Endodermal cell (in vitro differentiated cells): ENCODE measurements around the gene TCP1. TPM values are rescaled to one million over a fixed set of nuclear protein-coding genes. Genes with fewer than 3 reads are reported as not detected.
"Not testable (repeated sequence)": the region's sequence is repeated elsewhere in the genome, so short reads cannot be mapped to it uniquely, and the experiment has no call there.

Experiments
- DNase-seq: peaks from one replicate; pipeline ENCODE4 v3.0.0-alpha.2; 2017
- H3K27ac ChIP-seq: 2 replicates; pipeline ENCODE4 v1.5.1; 2013; ENCODE audit warnings: mild to moderate bottlenecking, low read depth, low read length, moderate library complexity
- H3K27me3 ChIP-seq: 2 replicates; pipeline ENCODE4 v1.6.1; 2013; ENCODE audit warnings: mild to moderate bottlenecking, low read length, moderate library complexity; ENCODE audit not compliant: insufficient read depth, control insufficient read depth, poor library complexity, severe bottlenecking
- H3K36me3 ChIP-seq: 2 replicates; pipeline ENCODE4 v1.7.0; 2013; ENCODE audit warnings: mild to moderate bottlenecking, low read length, moderate library complexity; ENCODE audit not compliant: control insufficient read depth, insufficient read depth
- H3K4me1 ChIP-seq: one replicate; pipeline ENCODE4 v1.7.0; 2013; ENCODE audit warnings: low read length; ENCODE audit not compliant: control insufficient read depth, insufficient read depth
- H3K4me3 ChIP-seq: 2 replicates; pipeline ENCODE4 v1.5.1; 2013; ENCODE audit warnings: mild to moderate bottlenecking, low read length, moderate library complexity
- H3K9ac ChIP-seq: 2 replicates; pipeline ENCODE4 v1.6.1; 2013; ENCODE audit warnings: mild to moderate bottlenecking, low read length, moderate library complexity; ENCODE audit not compliant: poor library complexity, severe bottlenecking; ENCODE audit errors: extremely low read depth
- H3K9me3 ChIP-seq: 2 replicates; pipeline ENCODE4 v1.6.1; 2013; ENCODE audit warnings: mild to moderate bottlenecking, low read length, moderate library complexity; ENCODE audit not compliant: control insufficient read depth
- H3K27ac Mint-ChIP-seq: 2 replicates; pipeline ENCODE4 v1.8.0; 2020; ENCODE audit warnings: mixed read lengths
- H3K27me3 Mint-ChIP-seq: 2 replicates; pipeline ENCODE4 v1.8.0; 2021; ENCODE audit warnings: mild to moderate bottlenecking, mixed read lengths; ENCODE audit not compliant: insufficient read depth
- H3K36me3 Mint-ChIP-seq: 2 replicates; pipeline ENCODE4 v1.8.0; 2020; ENCODE audit warnings: low read depth, mixed read lengths
- H3K4me1 Mint-ChIP-seq: 2 replicates; pipeline ENCODE4 v1.8.0; 2020; ENCODE audit warnings: mixed read lengths
- H3K4me3 Mint-ChIP-seq: 2 replicates; pipeline ENCODE4 v1.8.0; 2020; ENCODE audit warnings: mild to moderate bottlenecking, moderate library complexity, mixed read lengths
- H3K9me3 Mint-ChIP-seq: 2 replicates; pipeline ENCODE4 v1.8.0; 2020; ENCODE audit warnings: mild to moderate bottlenecking, mixed read lengths
- WGBS, 2 experiments: methylation state at CpG; one replicate each; pipeline versions ENCODE4 v1.1.5 to v1.1.7; 2013; ENCODE audit warnings: missing lambda C conversion rate in 2 of 2, mixed read lengths in 1 of 2; ENCODE audit not compliant: insufficient coverage in 1 of 2, insufficient read length in 1 of 2; 5-methylcytosine and 5-hydroxymethylcytosine counted together
- total RNA-seq, 2 donors: library from RNA; stranded (reverse); fragmentation: NEBNext Ultra II Directional in 1 of 2; extraction: Animal tissue kit (Norgen Biotek cat#: 25700) in 1 of 2; gene quantifications; 2 replicates in 1 of 2; 3 replicates in 1 of 2; pipeline ENCODE4 v1.2.1, GENCODE V29; 2021
- TF ChIP-seq, protein P1 (sequence below): fragments of 200-600 bp; sonication (generic); conservative IDR thresholded peaks from 2 replicates; pipeline ENCODE4 v1.5.0; 2021; ENCODE audit warnings: antibody characterized with exemption, mild to moderate bottlenecking

Gene TCP1
- total RNA-seq, 2 donors from 2014 or later, result 241 to 246 TPM

DNA sequence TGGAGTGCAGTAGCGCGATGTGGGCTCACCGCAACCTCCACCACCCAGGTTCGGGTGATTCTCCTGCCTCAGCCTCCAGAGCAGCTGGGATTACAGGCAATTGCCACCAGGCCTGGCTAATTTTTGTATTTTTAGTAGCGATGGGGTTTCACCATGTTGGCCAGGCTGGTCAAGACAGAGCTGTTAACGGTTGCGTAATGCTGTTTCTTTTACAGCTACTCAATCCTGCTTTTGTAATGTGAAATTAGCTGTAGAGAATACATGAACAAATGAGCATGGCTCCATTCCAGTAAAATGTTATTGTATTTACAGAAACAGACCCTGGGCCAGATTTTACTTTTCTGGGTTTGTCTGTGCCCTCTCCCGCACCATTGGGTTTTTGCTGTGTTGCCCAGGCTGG lies 12.5 kb upstream of the TCP1 start:
- Mint-ChIP-seq H3K27ac (no peak overlapping the region), H3K4me1 (peaks cover 20% of the 10 kb centered on the region), H3K36me3 (peaks cover 21% of the 10 kb centered on the region), H3K4me3 (no peak overlapping the region), H3K9me3 (no peaks in the 10 kb centered on the region), H3K27me3 (peaks cover 4% of the 10 kb centered on the region)
- Histone ChIP-seq H3K4me1 (peaks cover 10% of the 10 kb centered on the region), H3K27me3 (peaks cover 6% of the 10 kb centered on the region), H3K36me3 (peaks cover 21% of the 10 kb centered on the region), H3K4me3 (no peak overlapping the region), H3K9me3 (no peaks in the 10 kb centered on the region), H3K9ac (no peak overlapping the region), H3K27ac (no peak overlapping the region)
- TF ChIP-seq, protein P1, sequence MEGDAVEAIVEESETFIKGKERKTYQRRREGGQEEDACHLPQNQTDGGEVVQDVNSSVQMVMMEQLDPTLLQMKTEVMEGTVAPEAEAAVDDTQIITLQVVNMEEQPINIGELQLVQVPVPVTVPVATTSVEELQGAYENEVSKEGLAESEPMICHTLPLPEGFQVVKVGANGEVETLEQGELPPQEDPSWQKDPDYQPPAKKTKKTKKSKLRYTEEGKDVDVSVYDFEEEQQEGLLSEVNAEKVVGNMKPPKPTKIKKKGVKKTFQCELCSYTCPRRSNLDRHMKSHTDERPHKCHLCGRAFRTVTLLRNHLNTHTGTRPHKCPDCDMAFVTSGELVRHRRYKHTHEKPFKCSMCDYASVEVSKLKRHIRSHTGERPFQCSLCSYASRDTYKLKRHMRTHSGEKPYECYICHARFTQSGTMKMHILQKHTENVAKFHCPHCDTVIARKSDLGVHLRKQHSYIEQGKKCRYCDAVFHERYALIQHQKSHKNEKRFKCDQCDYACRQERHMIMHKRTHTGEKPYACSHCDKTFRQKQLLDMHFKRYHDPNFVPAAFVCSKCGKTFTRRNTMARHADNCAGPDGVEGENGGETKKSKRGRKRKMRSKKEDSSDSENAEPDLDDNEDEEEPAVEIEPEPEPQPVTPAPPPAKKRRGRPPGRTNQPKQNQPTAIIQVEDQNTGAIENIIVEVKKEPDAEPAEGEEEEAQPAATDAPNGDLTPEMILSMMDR, result no peak
- no peak for DNase-seq
- 90 to 91% methylated on average over 2 to 8 of the region's 8 CpGs for WGBS, 2 experiments

DNA sequence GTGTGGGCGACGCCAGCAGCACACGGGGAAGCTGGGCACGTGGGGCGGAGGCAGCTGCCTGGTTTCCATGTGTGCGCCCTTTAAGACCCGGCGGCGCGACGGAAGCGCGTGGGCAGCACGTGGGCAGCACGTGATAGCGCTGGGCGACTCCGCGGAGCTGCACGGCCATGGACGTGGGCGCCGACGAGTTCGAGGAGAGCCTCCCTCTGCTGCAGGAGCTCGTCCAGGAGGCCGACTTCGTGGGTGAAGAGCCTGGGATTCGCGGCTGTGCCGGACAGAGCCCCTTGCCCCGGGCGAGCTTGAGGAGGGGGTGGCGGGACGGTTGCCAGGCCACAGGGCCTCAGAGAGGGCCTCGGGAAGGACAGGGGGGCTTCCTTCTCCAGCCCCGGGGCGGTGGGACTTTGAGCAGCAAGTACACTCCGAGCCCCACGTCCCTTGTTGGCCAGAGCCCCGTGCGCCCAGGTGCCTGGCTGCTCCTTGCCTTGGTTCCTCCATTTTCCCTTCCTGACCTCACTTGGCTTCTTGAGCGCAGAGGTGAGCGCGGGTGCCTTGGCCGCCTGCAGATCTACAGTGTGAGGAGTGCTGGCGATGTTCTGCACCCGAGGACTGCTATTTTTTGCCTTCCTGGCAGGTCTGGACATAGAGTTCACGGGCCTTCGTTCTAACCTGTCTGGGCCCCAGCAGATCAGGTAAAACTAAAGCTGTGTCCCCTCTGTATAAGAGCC lies 10.9 kb upstream of the TCP1 start, which contains the start of gene PNLDC1:
TSS of gene PNLDC1 (plus strand) at position 136 of the 725 bp plus-strand sequence. CDS start at position 168, 32 bp downstream.
- H3K27ac Mint-ChIP-seq, result no peak within 1 kb of the TSS
- Histone ChIP-seq H3K27me3 (peaks cover 6% of the 10 kb centered on the region), H3K9me3 (no peaks in the 10 kb centered on the region), H3K9ac (no peak within 1 kb of the TSS), H3K4me1 (no peaks in the 10 kb centered on the region), H3K4me3 (no peak within 1 kb of the TSS), H3K36me3 (peaks cover 33% of the 10 kb centered on the region), H3K27ac (no peak within 1 kb of the TSS)
- H3K27me3 Mint-ChIP-seq, result peaks cover 4% of the 10 kb centered on the region
- TF ChIP-seq, protein P1, result no peak
- no peak for DNase-seq
- 93 to 94% methylated on average over 37 to 50 of the region's 50 CpGs for WGBS, 2 experiments
- no peaks in the 10 kb centered on the region for H3K9me3 Mint-ChIP-seq
- peaks cover 8% of the 10 kb centered on the region for H3K4me1 Mint-ChIP-seq
- H3K36me3 Mint-ChIP-seq, result peaks cover 29% of the 10 kb centered on the region
- no peak within 1 kb of the TSS for H3K4me3 Mint-ChIP-seq

DNA sequence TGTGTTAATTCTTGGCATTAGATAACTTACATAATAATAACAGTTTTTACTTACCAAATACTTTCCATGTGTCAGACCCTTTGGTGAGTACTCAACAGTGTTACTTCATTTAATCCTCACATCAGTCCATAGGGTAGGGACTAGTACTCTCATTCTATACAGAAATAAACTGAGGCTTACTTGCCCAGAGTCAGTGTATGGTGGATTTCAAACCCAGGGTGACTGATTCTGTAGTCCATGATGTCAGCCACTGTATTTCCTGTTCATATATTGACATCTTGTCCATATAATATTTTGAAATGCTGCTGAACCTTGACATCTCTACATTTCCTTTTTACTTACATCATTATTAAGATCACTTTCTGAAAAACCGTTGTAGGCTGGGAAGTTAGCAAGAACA lies 8.2 kb upstream of the TCP1 start:
- Histone ChIP-seq H3K4me1 (no peaks in the 10 kb centered on the region), H3K36me3 (peaks cover 51% of the 10 kb centered on the region), H3K9me3 (no peaks in the 10 kb centered on the region), H3K4me3 (no peak overlapping the region), H3K27me3 (no peaks in the 10 kb centered on the region), H3K27ac (no peak overlapping the region), H3K9ac (no peak overlapping the region)
- no peak overlapping the region for H3K27ac Mint-ChIP-seq
- TF ChIP-seq, protein P1, result no peak
- H3K27me3 Mint-ChIP-seq, result no peaks in the 10 kb centered on the region
- peaks cover 50% of the 10 kb centered on the region for H3K36me3 Mint-ChIP-seq
- no peaks in the 10 kb centered on the region for H3K9me3 Mint-ChIP-seq
- no peak overlapping the region for H3K4me3 Mint-ChIP-seq
- DNase-seq, result no peak
- peaks cover 11% of the 10 kb centered on the region for H3K4me1 Mint-ChIP-seq
- 0% methylated on average over 1 of the region's 1 CpG; no CpG with 5 or more reads in 1 of the 2 experiments for WGBS, 2 experiments

DNA sequence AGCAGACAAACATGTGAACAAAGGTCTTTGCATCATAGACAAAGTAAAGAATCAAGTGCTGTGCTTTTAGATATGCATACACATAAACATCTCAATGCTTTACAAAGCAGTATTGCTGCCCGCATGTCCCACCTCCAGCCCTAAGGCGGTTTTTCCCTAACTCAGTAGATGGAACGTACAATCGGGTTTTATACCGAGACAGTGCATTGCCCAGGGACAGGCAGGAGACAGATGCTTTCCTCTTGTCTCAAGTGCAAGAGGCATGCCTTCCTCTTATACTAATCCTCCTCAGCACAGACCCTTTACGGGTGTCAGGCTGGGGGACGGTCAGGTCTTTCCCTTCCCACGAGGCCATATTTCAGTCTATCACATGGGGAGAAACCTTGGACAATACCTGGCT lies 5.6 kb upstream of the TCP1 start:
- WGBS, 2 experiments, result 88 to 92% methylated on average over 4 to 8 of the region's 8 CpGs
- not testable (repeated sequence) for H3K9me3 Mint-ChIP-seq, H3K4me1 ChIP-seq, H3K27me3 ChIP-seq, H3K27me3 Mint-ChIP-seq, H3K4me3 Mint-ChIP-seq, DNase-seq, H3K4me3 ChIP-seq, H3K9me3 ChIP-seq, H3K27ac ChIP-seq, H3K9ac ChIP-seq
- peaks cover 59% of the 10 kb centered on the region for H3K36me3 ChIP-seq
- Mint-ChIP-seq H3K36me3 (peaks cover 65% of the 10 kb centered on the region), H3K27ac (peak overlapping the region; percentile 87), H3K4me1 (peaks cover 26% of the 10 kb centered on the region)
